Omental fat pad (tissue), 4 donors: ENCODE results near the gene DRGX. TPM values are rescaled to one million over a fixed set of nuclear protein-coding genes. Genes with fewer than 3 reads are reported as not detected.

Experiments
- ATAC-seq: fragments of 150-250 bp; one replicate; pipeline ENCODE4 v1.9.1; 2016; ENCODE audit warnings: mild to moderate bottlenecking, moderate library complexity; ENCODE audit not compliant: low FRiP score
- DNase-seq: peaks from one replicate; pipeline ENCODE4 v3.0.0-alpha.2; 2019; ENCODE audit warnings: low spot score
- CTCF ChIP-seq, 3 donors: fragments of 450-650 bp; IDR thresholded peaks; one replicate each; pipeline ENCODE4 v1.5.1; 2016 to 2017; ENCODE audit warnings: antibody characterized with exemption in 3 of 3, mild to moderate bottlenecking in 3 of 3, moderate library complexity in 2 of 3
- total RNA-seq, 4 donors: library from RNA; depleted of rRNA; stranded (reverse); fragments of >200 nt; gene quantifications; one replicate each; pipeline ENCODE4 v1.1.0, GENCODE V29; 2016

DRGX gene
- total RNA-seq, 4 donors from 2014 or later = not detected

- TF ChIP-seq CTCF (IDR thresholded peaks at IDR 0.05) = no peak
- ATAC-seq (no peak), DNase-seq (no peak)
These were observed 72.6 kb downstream of the DRGX start for GRCh38 chr10:49323171-49323895.

- DNase-seq (no peak), ATAC-seq (no peak)
- TF ChIP-seq CTCF (IDR thresholded peaks at IDR 0.05) = no peak
These were observed 73.3 kb downstream of the DRGX start for GRCh38 chr10:49322371-49323170.

GRCh38 chr10:49321021-49321420 is 74.9 kb downstream of the DRGX start:
- TF ChIP-seq CTCF (IDR thresholded peaks at IDR 0.05) = no peak
- no peak for DNase-seq
- ATAC-seq = no peak

GRCh38 chr10:49320191-49320590 is 75.7 kb downstream of the DRGX start:
- no peak for DNase-seq
- ATAC-seq = no peak
- no peak for TF ChIP-seq CTCF (IDR thresholded peaks at IDR 0.05)

- no peak for TF ChIP-seq CTCF (IDR thresholded peaks at IDR 0.05)
- DNase-seq = no peak
- no peak for ATAC-seq
These were observed 76.7 kb downstream of the DRGX start for GRCh38 chr10:49319206-49319605.

GRCh38 chr10:49318755-49319154 is 77.1 kb downstream of the DRGX start:
- DNase-seq = no peak
- no peak for TF ChIP-seq CTCF (IDR thresholded peaks at IDR 0.05)
- no peak for ATAC-seq
